ENCODE data around the gene LCLAT1.

DNA sequence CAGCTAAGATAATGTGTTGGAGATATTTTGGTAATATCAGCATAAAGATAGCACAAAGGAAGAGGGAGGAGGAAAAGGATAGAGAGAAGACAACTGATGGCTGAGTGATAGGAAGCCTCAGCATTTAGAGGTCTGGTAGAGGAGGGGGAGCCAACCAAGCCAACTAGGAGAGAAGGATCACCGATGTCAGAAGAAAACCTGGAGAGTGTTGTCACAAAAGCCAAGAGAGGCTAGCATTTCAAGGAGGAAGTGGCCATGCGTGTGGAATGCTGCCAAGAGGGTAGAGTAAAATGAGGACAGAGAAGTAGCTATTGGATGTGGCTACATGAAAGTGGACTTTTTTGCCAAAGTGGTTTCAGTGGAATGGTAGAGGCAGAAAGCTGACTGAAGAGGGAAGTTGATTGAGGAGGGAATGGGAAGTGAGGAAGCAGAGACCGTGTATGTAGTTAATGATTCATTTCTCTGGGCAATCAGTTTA, 34.3 kb downstream of the LCLAT1 start:
- TF ChIP-seq, protein P1, sequence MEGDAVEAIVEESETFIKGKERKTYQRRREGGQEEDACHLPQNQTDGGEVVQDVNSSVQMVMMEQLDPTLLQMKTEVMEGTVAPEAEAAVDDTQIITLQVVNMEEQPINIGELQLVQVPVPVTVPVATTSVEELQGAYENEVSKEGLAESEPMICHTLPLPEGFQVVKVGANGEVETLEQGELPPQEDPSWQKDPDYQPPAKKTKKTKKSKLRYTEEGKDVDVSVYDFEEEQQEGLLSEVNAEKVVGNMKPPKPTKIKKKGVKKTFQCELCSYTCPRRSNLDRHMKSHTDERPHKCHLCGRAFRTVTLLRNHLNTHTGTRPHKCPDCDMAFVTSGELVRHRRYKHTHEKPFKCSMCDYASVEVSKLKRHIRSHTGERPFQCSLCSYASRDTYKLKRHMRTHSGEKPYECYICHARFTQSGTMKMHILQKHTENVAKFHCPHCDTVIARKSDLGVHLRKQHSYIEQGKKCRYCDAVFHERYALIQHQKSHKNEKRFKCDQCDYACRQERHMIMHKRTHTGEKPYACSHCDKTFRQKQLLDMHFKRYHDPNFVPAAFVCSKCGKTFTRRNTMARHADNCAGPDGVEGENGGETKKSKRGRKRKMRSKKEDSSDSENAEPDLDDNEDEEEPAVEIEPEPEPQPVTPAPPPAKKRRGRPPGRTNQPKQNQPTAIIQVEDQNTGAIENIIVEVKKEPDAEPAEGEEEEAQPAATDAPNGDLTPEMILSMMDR (conservative IDR thresholded peaks at IDR 0.05; ENCODE audit: low read length): no peak
- no peak for TF ChIP-seq EZH2phosphoT487 (IDR thresholded peaks at IDR 0.05; ENCODE audit: borderline replicate concordance, low read depth, low read length)

Measured in OCI-LY7 (cell line).